HG03097 (cell line): ENCODE results near the gene TMEM158.

Experiments
- ATAC-seq: cut with Tn5 transposase; IDR thresholded peaks from one replicate; pipeline ENCODE4 v1.9.1; 2021; ENCODE audit not compliant: unreplicated experiment, low FRiP score

The TMEM158 gene

DNA sequence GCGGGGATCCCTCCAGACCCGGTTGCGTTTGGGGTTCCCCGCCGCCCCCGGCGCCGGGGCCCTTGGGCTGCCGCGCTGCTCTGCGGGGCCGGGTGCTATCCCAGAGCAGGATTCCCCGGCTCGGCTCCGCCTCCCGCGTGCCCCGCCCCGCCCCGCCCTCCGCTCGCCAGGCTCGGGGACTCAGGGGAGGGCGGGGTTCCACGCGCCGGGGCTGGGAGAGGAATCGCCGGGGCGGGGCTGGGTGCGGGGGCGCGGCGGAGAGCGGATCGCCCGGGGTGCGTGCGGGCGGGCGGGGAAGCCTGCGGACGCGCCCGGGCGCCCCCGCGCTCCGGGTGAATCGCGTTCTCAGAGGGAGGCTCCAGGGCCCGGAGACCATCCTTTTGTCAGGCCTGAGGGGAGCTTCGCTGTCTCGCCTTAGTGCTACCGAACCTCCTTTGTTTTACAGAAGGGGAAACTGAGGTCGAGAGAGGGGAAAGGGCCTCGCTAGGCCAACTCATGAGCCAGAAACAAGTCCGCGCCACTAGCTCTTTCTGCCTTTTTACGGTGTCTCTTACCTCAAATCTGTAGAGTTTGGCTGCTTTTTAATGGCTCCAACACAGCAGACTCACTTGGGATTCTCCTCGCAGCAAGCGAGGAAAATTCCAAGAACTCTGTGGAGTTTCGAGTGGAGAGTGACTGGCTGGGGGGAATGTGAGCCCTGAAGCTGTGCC is at the start of gene TMEM158:
Gene TMEM158 (minus strand): TSS at position 82 of the 710 bp plus-strand sequence. CDS start 260 bp downstream, outside the sequence.
- ATAC-seq = no peak

DNA sequence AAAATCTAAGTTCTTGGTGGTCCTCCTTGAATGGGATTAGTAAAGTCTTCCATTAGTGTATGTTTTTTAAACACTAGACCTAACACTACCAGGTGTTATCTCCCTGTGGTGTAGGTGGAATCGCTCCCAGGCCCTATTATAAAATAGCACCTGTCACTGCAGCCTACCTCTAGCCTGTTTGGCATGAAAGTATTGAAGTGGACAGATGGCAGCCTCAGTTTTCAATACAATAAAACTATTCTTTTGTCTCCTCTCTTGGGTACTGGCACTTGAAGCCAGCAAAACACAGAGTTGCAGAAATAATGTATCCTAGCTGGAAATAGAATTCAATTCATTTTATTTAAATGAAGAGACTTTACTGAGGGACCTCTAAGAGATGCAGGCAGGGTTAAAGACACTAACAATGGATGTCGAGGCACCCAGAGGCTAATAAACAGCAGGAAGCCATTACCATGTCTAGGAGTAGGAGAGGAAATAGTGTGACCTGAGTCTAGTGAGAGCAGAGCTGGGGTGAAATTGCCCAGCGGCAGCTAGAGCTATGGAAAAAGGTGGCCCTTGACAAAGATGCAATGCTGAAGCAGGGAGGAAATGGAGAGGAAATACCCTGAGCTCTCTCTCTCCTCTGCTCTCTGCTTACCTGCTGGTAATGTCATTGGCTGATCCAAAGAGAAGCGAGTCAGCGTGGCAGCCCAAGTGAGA is 49.1 kb upstream of the TMEM158 start:
- ATAC-seq = no peak

DNA sequence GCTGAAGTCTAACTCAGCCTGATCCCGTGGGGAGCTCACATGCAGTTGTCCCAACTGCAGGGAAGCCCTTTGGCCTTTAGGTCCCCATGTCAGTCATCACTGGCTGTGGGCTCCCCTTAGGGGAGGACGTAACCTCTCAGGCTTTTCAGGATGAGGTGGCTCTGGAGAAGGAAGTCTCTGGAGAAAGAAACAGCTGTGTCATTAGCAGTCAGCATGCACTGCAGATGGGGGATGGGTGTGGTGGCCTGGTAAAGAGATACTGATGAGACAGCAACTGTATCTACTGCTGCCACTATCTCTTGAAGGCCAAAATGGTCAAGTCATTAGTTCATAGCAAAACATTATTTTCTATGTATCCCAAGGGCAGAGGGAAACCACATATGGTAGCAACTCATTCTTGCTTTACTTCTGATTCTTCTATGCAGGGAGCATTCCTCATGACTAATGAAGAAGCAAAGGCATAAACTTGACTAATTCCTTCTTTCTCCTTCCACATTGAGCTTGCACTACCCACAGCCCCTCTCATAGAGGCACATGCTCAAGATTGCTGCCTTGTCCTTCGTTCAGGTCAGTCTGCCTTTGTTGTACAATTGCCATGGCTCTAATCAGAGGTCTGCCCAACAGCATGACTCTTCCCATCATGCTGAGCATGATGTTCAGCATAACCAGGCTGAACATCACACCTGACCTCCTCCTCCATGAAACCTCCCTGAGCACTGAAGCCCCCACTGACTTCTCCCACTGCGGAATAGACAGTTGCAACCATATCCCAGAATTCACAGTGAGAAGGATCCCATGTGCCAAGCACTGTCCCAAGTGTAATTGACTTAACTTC is 47.8 kb upstream of the TMEM158 start:
- no peak for ATAC-seq

DNA sequence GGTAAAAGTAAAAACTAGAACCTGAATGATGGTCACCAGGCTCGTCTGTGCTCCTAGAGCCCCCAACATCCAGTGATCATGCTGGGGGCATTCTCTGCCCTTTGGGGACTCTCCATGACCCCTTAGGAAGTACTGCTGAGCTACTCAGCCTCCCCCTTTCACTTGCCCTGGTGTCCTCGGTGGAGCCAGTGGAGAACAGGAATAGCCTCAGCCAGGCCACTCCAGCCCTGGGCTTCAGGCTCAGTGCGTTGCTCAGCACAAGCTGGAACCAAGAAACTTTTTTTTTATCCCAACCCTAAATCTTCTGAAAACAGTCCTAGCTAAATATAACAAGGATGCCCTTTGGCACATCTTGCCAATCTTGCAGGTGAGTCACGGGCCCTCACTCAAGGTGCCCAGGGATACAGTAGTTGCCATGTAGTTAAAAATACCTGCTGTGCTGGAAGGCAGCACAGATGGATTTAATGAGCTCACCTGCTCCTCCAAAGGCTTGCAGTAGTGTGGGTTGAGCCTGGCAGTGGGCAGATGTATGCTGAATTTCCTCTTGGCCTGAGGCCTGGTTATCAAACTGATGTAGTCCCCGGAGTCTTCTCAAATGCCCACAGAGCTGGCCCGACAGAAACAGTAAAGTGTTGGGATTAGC is 46.9 kb upstream of the TMEM158 start:
- ATAC-seq = no peak

DNA sequence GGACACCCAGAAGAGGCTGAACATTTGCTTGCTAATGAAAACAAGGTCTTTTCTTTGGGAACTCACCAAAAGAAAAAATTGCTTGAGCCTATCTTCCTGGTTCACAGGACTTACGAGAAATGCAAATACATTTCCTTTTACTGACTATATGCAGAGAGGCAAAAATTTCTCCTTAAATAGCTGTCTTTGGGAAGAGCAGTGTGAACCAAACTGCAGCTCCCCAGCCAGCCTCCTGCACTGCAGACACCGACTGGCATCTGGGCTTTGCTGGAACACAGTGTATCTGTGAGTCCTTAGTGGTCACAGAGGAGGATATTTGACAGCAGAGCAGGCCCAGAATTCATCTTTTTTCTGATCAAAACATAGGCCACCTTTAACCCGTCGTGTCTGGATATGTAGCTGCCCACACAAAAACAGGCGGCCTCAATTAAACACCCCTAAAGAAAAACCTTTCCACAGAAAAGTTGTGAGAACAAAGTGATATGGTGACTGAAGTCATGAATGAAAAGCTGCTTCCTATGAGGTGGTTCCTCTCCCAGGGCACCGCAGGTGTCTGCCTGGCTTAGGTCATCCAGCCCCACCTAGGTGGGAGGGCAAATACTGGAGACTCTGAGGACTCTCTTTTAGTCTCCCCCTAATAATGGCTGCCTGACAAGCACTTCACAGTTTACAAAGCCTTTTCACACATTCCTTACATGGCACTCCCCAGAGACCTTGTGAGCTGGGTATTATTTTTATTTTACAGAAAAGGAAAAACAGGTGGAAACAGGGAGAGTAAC is 46.1 kb upstream of the TMEM158 start:
- no peak for ATAC-seq

DNA sequence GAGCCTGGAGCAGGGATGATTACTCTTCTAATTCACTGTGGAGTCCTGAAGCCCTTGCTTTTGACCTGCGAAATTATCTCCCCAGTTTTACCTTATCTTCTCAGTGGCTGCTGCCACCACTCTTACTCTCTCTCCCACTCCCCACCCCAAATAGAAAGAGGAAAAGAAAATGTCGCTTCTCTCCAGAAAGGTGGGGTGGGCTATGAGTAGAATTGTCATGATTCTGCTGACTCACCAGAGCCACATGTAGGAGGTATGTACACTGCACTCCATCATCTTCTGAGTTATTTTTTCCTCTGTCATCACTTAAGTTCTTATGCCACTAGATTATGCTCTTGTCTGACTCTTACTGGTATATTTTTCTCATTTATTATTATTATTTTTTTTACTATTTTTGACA is 43.9 kb upstream of the TMEM158 start:
- no peak for ATAC-seq

DNA sequence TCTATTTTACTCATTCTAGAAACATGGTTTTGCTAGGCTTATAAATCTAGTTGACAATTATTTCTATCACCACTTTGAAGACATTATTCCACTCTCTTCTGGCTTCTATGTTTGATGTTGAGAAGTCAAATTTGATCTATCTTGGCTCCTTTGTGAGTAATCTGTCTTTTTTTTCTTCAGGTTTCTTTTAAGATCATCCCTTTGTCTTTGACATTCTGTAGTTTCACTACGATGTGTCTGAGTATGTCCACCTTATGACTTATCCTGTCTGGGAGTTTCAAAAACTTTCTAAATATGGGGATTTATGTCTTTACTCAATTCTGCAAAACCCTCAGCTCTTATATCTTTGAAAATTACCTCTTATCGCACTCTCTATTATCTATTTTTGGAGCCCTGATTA is 41.0 kb upstream of the TMEM158 start:
- no peak for ATAC-seq

DNA sequence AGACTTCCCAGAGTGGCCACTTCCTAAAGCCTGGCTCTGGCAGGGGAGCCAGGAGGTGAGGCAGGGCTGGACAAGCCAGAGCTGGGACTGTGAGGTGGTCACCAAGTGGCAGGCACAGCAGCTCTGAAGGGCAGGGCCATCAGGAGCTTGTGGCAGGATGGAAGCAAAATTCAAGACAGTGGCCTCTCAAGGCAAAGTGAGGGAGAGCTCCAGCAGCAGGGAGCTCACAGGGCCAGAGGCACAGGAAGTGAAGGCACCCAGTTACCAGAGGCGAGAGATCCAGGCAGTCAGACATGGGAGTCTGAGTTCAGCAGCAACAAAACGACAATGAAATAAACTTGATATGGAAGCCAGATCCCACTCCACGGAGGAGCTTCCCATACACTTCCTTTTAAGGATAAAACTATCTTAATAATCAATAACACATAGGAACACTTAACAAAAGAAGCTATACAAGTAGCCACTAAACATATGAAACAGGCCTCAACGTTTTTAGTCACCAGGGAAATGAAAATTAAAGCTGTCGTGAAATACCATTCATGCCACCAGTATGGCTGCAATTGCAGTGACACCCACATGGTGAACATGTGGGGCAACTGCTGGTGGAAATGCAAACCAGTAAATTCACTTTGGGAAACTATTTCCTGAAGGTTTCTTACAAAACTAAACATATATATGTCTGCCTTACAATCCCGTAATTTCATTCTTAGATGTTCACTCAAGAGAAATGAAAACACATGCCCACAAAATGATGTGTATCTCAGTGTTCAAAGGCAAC is 35.4 kb upstream of the TMEM158 start:
- ATAC-seq = no peak

DNA sequence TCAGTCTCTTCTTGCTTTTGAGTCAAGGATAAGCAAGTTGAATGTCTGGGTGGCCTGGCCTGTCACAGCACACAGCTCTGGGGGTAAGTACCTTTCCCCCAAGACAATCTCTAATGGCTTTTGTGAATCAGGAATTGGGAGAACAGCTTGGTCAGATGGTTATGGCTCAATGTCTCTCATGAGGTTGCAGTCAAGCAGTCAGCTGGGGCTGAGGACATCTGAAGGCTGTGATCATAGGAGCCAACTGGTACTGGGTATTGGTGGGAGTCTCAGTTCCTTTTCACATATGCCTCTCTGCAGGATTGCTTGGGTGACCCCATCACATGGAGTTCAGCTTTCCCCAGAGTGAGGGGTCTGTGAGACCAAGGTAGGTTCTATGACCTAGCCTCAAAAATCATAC is 33.0 kb upstream of the TMEM158 start:
- no peak for ATAC-seq

DNA sequence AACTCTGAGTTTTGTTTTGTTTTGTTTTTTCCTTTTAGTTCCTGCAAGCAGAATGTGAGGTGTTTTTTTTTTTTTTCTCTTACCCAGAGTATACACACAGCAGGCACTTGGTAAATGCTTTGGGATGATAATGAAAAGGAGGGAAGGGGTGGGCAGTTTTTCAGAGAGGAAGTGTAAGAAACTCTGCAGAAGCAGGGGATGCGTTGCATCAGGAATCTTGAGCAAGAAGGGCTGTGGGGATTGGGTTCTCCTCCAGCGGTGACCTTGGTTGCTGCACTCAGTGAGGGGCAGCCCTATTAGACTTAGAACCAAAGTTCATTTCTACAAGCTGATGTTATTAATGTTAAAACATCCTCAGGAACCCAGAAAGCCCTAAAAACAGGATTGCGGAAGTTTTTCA is 32.2 kb upstream of the TMEM158 start:
- ATAC-seq = no peak

DNA sequence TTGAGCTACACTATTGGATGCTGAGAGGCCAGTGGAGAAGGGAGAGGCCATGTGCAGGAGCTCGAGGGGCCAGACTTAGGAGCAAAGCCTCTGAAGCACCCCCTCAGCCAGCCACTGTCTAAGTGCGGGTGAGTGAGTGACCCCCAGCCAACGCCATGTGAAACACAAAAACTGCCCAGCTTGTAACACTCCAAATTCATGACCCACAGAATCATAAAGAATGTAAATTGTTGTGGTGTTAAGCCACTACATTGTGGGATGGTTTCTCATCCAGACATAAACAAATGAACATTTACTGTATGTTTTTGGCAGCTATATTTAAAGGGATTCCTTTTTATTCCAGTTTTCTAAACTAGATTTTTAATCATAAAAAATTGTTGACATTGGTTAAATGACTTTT is 27.2 kb upstream of the TMEM158 start:
- ATAC-seq = no peak

DNA sequence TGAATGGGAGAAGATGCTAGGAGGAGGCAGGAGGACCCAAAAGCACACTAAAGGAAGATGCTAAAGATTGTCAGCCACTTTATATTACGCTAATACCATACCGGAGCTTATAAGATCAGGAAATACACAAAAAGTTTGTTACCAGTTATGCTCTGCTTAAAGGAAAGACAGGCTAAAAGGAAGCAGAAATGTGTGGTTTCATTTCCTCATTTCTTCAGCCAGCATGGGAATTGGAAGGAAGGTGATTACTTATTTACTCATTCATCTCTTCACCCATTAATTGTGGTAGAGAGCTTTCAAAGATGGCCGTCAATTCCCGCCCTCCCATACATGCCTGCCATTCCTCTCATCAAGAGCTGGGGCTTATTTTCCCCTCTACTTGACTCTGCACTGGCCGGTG is 26.7 kb upstream of the TMEM158 start:
- no peak for ATAC-seq

DNA sequence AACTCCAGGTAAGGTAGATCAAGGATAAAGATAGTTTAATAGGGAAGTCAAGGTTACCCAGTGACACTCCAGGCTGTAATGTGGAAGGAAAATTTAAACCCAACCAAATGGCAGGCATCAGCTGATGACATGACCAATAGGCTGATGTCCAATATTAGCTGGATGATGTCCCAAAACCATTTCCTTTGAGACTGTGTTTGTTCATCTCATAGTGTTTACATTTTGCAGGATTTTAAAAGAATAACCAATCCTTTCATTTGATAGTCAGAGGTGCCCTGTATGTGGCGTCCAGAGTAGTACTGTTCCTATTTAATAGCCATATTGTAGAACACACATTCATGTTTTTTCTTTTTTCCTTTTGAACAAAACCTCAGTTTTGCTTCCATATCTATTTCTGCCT is 23.3 kb upstream of the TMEM158 start:
- ATAC-seq = no peak

DNA sequence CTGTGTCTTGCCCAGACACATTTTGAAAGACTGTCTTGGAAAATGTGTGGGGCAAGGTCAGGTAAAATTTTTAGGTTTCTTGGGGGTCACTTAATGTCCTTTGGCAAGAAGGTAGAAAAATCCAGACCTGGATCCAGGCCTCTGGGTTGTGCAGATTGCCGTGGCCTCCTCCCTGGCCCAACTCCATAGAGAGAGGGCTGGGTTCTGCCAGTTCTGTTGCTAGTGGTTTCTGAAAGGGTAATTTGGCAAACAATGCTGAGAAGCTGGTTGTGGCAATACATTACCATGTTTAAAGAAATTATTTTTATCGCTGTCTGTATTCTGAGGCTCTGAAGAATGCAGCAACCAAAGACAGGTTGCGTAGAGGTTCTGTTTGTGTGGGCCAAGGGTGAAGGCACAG is 20.2 kb upstream of the TMEM158 start:
- no peak for ATAC-seq

DNA sequence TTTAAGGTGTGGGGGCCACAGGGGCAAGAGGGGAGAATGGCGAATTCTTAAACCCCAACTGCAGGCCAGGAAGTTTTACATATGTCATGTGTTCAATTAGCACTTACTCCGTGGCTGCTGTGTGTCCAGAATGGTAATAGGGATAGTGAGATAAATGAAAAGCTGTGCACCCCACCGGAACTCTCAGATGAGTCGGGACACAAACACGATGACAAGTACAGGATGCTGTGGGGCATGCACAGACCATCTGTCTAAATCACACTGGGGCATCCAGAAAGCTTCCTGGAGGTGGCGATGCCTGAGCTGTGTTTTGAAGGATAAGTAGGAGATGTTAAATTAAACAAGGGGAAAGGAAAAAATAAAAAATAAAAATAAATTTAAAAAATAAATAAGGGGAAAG is 18.3 kb upstream of the TMEM158 start:
- no peak for ATAC-seq

DNA sequence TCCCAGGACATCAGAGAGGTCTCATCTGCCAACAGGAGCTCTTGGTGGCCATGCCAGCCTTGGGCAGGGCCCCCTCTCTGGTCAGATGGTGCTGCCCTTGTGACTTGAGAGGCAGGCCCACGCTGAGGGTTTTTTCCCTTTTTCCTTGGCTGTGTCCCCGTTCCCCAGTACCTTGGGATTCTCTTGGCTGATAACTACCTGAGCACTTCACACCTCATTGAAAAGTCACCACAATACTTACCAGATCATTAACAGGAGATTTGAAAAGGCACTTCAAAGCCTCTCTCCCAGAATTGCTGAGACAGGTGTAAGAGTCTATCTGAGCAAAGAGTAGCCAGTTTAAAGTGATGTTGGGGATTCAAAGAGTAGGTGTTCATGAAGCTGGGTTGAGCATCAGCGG is 15.1 kb upstream of the TMEM158 start:
- ATAC-seq = no peak

DNA sequence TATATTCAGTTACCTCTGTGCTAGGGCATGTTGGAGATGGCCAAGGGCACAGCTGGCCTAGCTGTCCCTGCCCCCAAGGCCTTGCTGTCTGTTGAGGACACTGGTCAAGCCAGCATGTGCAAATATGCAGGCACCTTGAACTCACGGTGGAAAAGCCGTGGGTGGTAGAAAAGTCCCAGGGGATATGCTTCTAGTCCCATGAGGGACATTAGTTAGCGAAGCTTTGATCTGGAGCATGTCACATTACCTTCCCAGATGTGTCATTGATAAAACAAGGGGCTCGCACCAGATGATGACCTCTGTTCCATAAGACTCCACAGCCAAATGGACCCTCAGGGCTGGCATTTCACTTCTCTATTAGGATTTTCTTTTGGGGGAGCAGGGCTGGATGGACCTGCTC is 14.2 kb upstream of the TMEM158 start:
- no peak for ATAC-seq

DNA sequence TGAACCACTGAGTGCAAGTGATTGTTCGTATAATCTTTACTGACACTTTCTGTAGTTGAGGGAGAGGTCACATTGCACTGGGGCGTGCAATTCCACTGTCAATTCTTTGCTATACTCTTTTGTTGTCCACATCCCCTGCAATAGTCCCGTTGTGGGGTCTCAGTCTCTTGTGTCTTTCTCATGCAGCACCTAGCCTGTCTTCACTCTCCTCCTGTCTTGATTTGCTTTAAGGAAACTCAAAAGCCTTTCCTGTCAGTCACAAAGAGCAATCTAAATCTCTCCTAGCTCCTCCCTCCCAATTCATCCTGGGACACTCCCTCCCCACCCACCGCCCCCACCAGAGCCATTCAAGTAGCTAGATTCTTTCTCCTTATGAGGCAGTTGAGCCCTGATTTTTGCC is 13.2 kb upstream of the TMEM158 start:
- ATAC-seq = no peak

DNA sequence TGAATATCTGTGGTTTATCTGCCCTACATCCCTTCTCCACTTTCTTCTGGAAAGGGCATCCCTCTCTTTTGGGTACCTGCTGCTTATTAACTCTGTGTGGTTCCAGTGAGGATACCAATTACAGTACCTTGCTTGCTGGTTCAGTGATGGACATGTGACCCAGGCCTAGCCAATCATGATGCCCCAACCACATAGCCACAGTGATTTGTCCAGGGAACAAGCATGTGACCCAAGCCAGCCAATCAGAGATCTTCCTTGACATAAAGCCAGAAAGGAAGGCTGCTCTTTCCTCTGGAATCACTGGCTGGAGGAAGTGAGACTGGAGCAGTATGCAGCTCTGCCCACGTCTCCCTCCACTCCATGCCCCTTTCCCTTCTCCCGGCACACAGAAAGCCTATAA is 10.9 kb upstream of the TMEM158 start:
- no peak for ATAC-seq

DNA sequence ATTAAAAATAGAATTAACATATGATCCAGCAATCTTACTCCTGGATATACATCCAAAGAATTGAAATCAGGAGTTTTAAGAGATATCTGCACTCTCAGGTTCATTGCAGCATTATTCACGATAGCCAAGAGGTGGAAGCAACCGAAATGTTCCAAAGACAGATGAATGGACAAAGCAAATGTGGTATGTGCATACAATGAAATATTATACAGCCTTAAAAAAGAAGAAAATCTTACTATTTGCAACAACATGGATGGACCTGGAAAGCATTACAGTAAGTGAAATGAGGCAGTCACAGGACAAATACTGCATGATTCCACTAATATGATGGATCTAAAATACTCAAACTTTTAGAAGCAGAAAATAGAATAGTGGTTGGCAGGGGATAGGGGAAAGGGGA is 9.3 kb upstream of the TMEM158 start:
- no peak for ATAC-seq
